Tibial nerve (tissue), 3 donors: Measurements from ENCODE around the gene SCARF1.

Experiments used
- POLR2A ChIP-seq, 2 donors: fragments of 450-650 bp; IDR thresholded peaks; one replicate each; pipeline ENCODE4 v1.6.1; 2017; ENCODE audit warnings: antibody characterized with exemption in 2 of 2, mild to moderate bottlenecking in 2 of 2, moderate library complexity in 2 of 2
- TF ChIP-seq, protein P1 (sequence below), 5 experiments: fragments of 200-600 bp in 3 of 5; fragments of 450-650 bp in 2 of 5; sonication (generic) in 3 of 5; IDR thresholded peaks; one replicate each; pipeline ENCODE4 v1.5.1; 2016 to 2019; ENCODE audit warnings: antibody characterized with exemption in 5 of 5, mild to moderate bottlenecking in 3 of 5, moderate library complexity in 2 of 5

GRCh38 chr17:1640329-1641064, 5.0 kb downstream of the SCARF1 start:
- TF ChIP-seq, protein P1, sequence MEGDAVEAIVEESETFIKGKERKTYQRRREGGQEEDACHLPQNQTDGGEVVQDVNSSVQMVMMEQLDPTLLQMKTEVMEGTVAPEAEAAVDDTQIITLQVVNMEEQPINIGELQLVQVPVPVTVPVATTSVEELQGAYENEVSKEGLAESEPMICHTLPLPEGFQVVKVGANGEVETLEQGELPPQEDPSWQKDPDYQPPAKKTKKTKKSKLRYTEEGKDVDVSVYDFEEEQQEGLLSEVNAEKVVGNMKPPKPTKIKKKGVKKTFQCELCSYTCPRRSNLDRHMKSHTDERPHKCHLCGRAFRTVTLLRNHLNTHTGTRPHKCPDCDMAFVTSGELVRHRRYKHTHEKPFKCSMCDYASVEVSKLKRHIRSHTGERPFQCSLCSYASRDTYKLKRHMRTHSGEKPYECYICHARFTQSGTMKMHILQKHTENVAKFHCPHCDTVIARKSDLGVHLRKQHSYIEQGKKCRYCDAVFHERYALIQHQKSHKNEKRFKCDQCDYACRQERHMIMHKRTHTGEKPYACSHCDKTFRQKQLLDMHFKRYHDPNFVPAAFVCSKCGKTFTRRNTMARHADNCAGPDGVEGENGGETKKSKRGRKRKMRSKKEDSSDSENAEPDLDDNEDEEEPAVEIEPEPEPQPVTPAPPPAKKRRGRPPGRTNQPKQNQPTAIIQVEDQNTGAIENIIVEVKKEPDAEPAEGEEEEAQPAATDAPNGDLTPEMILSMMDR (IDR thresholded peaks at IDR 0.05), result no peak
- TF ChIP-seq POLR2A (IDR thresholded peaks at IDR 0.05), result no peak
